Esophagus muscularis mucosa (tissue), 3 donors: ENCODE measurements around the gene OSBP2.

Source experiments
- CTCF ChIP-seq, 3 experiments: fragments of 200-600 bp in 2 of 3; fragments of 450-650 bp in 1 of 3; sonication (generic) in 2 of 3; IDR thresholded peaks; one replicate each; pipeline ENCODE4 v1.5.1; 2017 to 2019; ENCODE audit warnings: antibody characterized with exemption in 3 of 3, mild to moderate bottlenecking in 2 of 3, moderate library complexity in 1 of 3
- POLR2A ChIP-seq: fragments of 450-650 bp; IDR thresholded peaks from one replicate; pipeline ENCODE4 v1.6.1; 2017; ENCODE audit warnings: antibody characterized with exemption, moderate library complexity, mild to moderate bottlenecking, low read depth
- POLR2AphosphoS5 ChIP-seq, 2 donors: sonication (generic); formaldehyde crosslinking; IDR thresholded peaks; one replicate each; pipeline ENCODE4 v1.6.1; 2017; ENCODE audit warnings: antibody characterized with exemption in 2 of 2

- TF ChIP-seq CTCF (IDR thresholded peaks at IDR 0.05) (no peak), POLR2AphosphoS5 (IDR thresholded peaks at IDR 0.05) (no peak), POLR2A (no peak)
These were observed 177.0 kb downstream of the OSBP2 start for GRCh38 chr22:30871391-30872284.
